ENCODE results near the gene AURKB. TPM values are rescaled to one million over a fixed set of nuclear protein-coding genes. Genes with fewer than 3 reads are reported as not detected.

Gene AURKB
- total RNA-seq, 1 experiment from 2014 or later = 141 TPM

GRCh38 chr17:8176197-8176940 lies 34.0 kb downstream of the AURKB start, which contains the start of gene TMEM107:
TSS of gene TMEM107 (minus strand) at chr17:8176380. CDS start at chr17:8176286, 94 bp downstream.
- Histone ChIP-seq H3K27ac (ENCODE audit: low read depth, low read length) (peak within 1 kb of the TSS; percentile 76), H4K20me1 (ENCODE audit: insufficient read depth) (no peaks in the 10 kb centered on the region), H3K36me3 (ENCODE audit: control insufficient read depth in 1 of 2, insufficient read depth in 2 of 2, low read length in 2 of 2) (no peaks in the 10 kb centered on the region), H3K4me1 (ENCODE audit: control insufficient read depth in 1 of 2, insufficient read depth in 2 of 2, low read length in 2 of 2) (peaks cover 22 to 46% of the 10 kb centered on the region in 2 experiments), H3K79me2 (ENCODE audit: insufficient read depth, low read length) (peaks cover 6% of the 10 kb centered on the region; the same call in 1 of the 2 replicates), H3K9me2 (ENCODE audit: insufficient read depth) (no peaks in the 10 kb centered on the region), H3K4me2 (ENCODE audit: low read length) (peak within 1 kb of the TSS; percentile 99), H3K27me3 (ENCODE audit: insufficient read depth, low read length) (no peaks in the 10 kb centered on the region), H2AFZ (ENCODE audit: low read depth, low read length, poor library complexity, severe bottlenecking) (no peak within 1 kb of the TSS), H3K9ac (ENCODE audit: low read length) (peak within 1 kb of the TSS; percentile 93), H3K9me3 (ENCODE audit: control insufficient read depth in 1 of 2, insufficient read depth in 1 of 2, low read depth in 1 of 2, low read length in 2 of 2) (no peaks in the 10 kb centered on the region), H3K4me3 (replicated peaks in 1 of 2; ENCODE audit: low read depth in 1 of 2, low read length in 2 of 2) (peak within 1 kb of the TSS; percentile 84 to 86)
- ChIA-PET POLR2A (interaction anchor here (0.6 kb wide), 1 partner anchor 9 kb away, joined by 3 read pairs; no protein-coding TSS in a partner anchor), RAD21 (ENCODE audit: low non-redundant PET in 1 of 2, low total read pairs in 2 of 2, uncharacterized antibody in 2 of 2, unreplicated experiment in 2 of 2) (no interaction called here), CTCF (no interaction called here)
- DNase-seq (ENCODE audit: low read depth, low spot score) (peak; percentile 74), ATAC-seq (peak; percentile 69)
- TF ChIP-seq, protein P1, sequence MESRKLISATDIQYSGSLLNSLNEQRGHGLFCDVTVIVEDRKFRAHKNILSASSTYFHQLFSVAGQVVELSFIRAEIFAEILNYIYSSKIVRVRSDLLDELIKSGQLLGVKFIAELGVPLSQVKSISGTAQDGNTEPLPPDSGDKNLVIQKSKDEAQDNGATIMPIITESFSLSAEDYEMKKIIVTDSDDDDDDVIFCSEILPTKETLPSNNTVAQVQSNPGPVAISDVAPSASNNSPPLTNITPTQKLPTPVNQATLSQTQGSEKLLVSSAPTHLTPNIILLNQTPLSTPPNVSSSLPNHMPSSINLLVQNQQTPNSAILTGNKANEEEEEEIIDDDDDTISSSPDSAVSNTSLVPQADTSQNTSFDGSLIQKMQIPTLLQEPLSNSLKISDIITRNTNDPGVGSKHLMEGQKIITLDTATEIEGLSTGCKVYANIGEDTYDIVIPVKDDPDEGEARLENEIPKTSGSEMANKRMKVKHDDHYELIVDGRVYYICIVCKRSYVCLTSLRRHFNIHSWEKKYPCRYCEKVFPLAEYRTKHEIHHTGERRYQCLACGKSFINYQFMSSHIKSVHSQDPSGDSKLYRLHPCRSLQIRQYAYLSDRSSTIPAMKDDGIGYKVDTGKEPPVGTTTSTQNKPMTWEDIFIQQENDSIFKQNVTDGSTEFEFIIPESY (IDR thresholded peaks at IDR 0.05; ENCODE audit: extremely low read depth, insufficient replicate concordance, low read length) = peak; percentile 93
- peak; percentile 48 for TF ChIP-seq POLR2A (IDR thresholded peaks at IDR 0.05; ENCODE audit: borderline replicate concordance, extremely low read depth, insufficient read depth, insufficient read length)
- peak; percentile 78 for TF ChIP-seq TCF7L2 (IDR thresholded peaks at IDR 0.05; ENCODE audit: borderline replicate concordance, extremely low read depth, insufficient read depth, insufficient read length)
- TF ChIP-seq, protein P2, sequence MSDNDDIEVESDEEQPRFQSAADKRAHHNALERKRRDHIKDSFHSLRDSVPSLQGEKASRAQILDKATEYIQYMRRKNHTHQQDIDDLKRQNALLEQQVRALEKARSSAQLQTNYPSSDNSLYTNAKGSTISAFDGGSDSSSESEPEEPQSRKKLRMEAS (IDR thresholded peaks at IDR 0.05) = no peak
- no peak for TF ChIP-seq ATF3 (IDR thresholded peaks at IDR 0.05)
- no peak for TF ChIP-seq JUND (IDR thresholded peaks at IDR 0.05)
- peak; percentile 82; the same call in 1 of the 2 replicates for TF ChIP-seq ZFX (IDR thresholded peaks at IDR 0.05)
- peak; percentile 72 for TF ChIP-seq POLR2AphosphoS5 (IDR thresholded peaks at IDR 0.05; ENCODE audit: low read depth, low read length)
- no peak for TF ChIP-seq CBX3 (IDR thresholded peaks at IDR 0.05; ENCODE audit: low read depth)
- TF ChIP-seq EZH2 (IDR thresholded peaks at IDR 0.05) = no peak
- no peak for TF ChIP-seq ZNF274 (IDR thresholded peaks at IDR 0.05; ENCODE audit: low read depth, low read length)
- no peak for TF ChIP-seq SIN3A (IDR thresholded peaks at IDR 0.05; ENCODE audit: low read depth)
- TSS peak; percentile 73 for BruUV-seq (replicated peaks)
- intact Hi-C loops (cut with micrococcal nuclease) = no loop called here
